GM23338 (cell line): ENCODE measurements around the gene GRK5. TPM values are rescaled to one million over a fixed set of nuclear protein-coding genes. Genes with fewer than 3 reads are reported as not detected.

Experiments used
- ATAC-seq: fragments of 200-7000 bp; cut with Tn5 transposase; 3 replicates; pipeline ENCODE4 v1.9.1; 2020
- DNase-seq: peaks from one replicate; pipeline ENCODE4 v3.0.0-alpha.2; 2015; ENCODE audit warnings: low spot score
- H2AFZ ChIP-seq: fragments of 200-600 bp; sonication (generic); 2 replicates; pipeline ENCODE4 v1.8.0; 2016; ENCODE audit warnings: antibody characterized with exemption, mild to moderate bottlenecking, moderate library complexity
- H3F3A ChIP-seq: fragments of 200-600 bp; sonication (generic); replicated peaks from 2 replicates; pipeline ENCODE4 v1.8.0; 2017; ENCODE audit warnings: antibody characterized with exemption, mixed run types, low read depth
- H3K27ac ChIP-seq: fragments of 200-600 bp; sonication (generic); 2 replicates; pipeline ENCODE4 v1.6.1; 2016; ENCODE audit warnings: low read depth
- H3K27me3 ChIP-seq: fragments of 200-600 bp; sonication (generic); 2 replicates; pipeline ENCODE4 v1.8.0; 2016; ENCODE audit warnings: mild to moderate bottlenecking, mixed run types, moderate library complexity; ENCODE audit not compliant: insufficient read depth
- H3K36me3 ChIP-seq: fragments of 200-600 bp; sonication (generic); 2 replicates; pipeline ENCODE4 v1.8.0; 2016; ENCODE audit warnings: mild to moderate bottlenecking; ENCODE audit not compliant: insufficient read depth
- H3K4me1 ChIP-seq: fragments of 200-600 bp; sonication (generic); 2 replicates; pipeline ENCODE4 v1.8.0; 2016; ENCODE audit warnings: mild to moderate bottlenecking, moderate library complexity; ENCODE audit not compliant: insufficient read depth
- H3K4me2 ChIP-seq: fragments of 200-600 bp; sonication (generic); 2 replicates; pipeline ENCODE4 v1.7.1; 2017; ENCODE audit warnings: mixed run types
- H3K4me3 ChIP-seq: fragments of 200-600 bp; sonication (generic); 2 replicates; pipeline ENCODE4 v1.6.1; 2016; ENCODE audit warnings: mixed run types
- H3K79me2 ChIP-seq: fragments of 200-600 bp; sonication (generic); replicated peaks from 2 replicates; pipeline ENCODE4 v1.8.0; 2017; ENCODE audit warnings: mild to moderate bottlenecking; ENCODE audit not compliant: insufficient read depth
- H3K9me2 ChIP-seq: fragments of 200-600 bp; sonication (generic); 2 replicates; pipeline ENCODE4 v1.8.0; 2017; ENCODE audit not compliant: insufficient read depth
- H4K20me1 ChIP-seq: fragments of 200-600 bp; sonication (generic); replicated peaks from 2 replicates; pipeline ENCODE4 v1.8.0; 2017; ENCODE audit warnings: mild to moderate bottlenecking; ENCODE audit not compliant: insufficient read depth
- H3K27ac Mint-ChIP-seq: 2 replicates; pipeline ENCODE4 v1.8.0; 2020; ENCODE audit warnings: inconsistent platforms, mild to moderate bottlenecking, moderate library complexity, mixed read lengths
- H3K27me3 Mint-ChIP-seq: 3 replicates; pipeline ENCODE4 v1.8.0; 2022; ENCODE audit warnings: low read depth, mild to moderate bottlenecking, moderate library complexity, mixed read lengths, inconsistent platforms; ENCODE audit not compliant: insufficient read depth, poor library complexity
- H3K36me3 Mint-ChIP-seq: 3 replicates; pipeline ENCODE4 v1.8.0; 2021; ENCODE audit warnings: low read depth, mild to moderate bottlenecking, inconsistent platforms, moderate library complexity, mixed read lengths
- H3K4me1 Mint-ChIP-seq: 3 replicates; pipeline ENCODE4 v1.8.0; 2020; ENCODE audit warnings: mild to moderate bottlenecking, inconsistent platforms, mixed read lengths
- H3K4me3 Mint-ChIP-seq: 3 replicates; pipeline ENCODE4 v1.8.0; 2021; ENCODE audit warnings: moderate library complexity, mild to moderate bottlenecking, inconsistent platforms, mixed read lengths
- H3K9me3 Mint-ChIP-seq: 3 replicates; pipeline ENCODE4 v1.8.0; 2020; ENCODE audit warnings: moderate library complexity, mild to moderate bottlenecking, inconsistent platforms, mixed read lengths
- CREB1 ChIP-seq: fragments of 250-450 bp; sonication (Bioruptor Pico); IDR thresholded peaks from 2 replicates; pipeline ENCODE4 v1.5.0; 2020; ENCODE audit warnings: low read depth, mild to moderate bottlenecking, moderate library complexity
- EZH2 ChIP-seq: fragments of 200-600 bp; sonication (generic); IDR thresholded peaks from one replicate; pipeline ENCODE4 v1.8.0; 2017; ENCODE audit warnings: antibody characterized with exemption, mild to moderate bottlenecking, low read depth; ENCODE audit not compliant: unreplicated experiment
- EZH2phosphoT487 ChIP-seq: fragments of 200-600 bp; sonication (generic); IDR thresholded peaks from one replicate; pipeline ENCODE4 v1.8.1; 2018; ENCODE audit warnings: antibody characterized with exemption; ENCODE audit not compliant: unreplicated experiment
- JUNB ChIP-seq: IDR thresholded peaks from one replicate; pipeline ENCODE4 v1.6.1; 2016; ENCODE audit warnings: antibody characterized with exemption; ENCODE audit not compliant: unreplicated experiment
- NANOG ChIP-seq: IDR thresholded peaks from 2 replicates; pipeline ENCODE4 v1.6.1; 2016; ENCODE audit warnings: antibody characterized with exemption, borderline replicate concordance
- POLR2AphosphoS5 ChIP-seq: IDR thresholded peaks from 2 replicates; pipeline ENCODE4 v1.6.1; 2016; ENCODE audit warnings: antibody characterized with exemption, low read depth
- STAT1 ChIP-seq: IDR thresholded peaks from one replicate; pipeline ENCODE4 v1.6.1; 2016; ENCODE audit warnings: antibody characterized with exemption; ENCODE audit not compliant: unreplicated experiment
- ZNF331 ChIP-seq: fragments of 250-450 bp; sonication (Bioruptor Pico); IDR thresholded peaks from 2 replicates; pipeline ENCODE4 v1.5.0; 2020; ENCODE audit warnings: low read depth, mild to moderate bottlenecking, moderate library complexity
- polyA plus RNA-seq: library from polyadenylated mRNA; unstranded; fragments of >200 nt; fragmentation: Nextera tagmentation; extraction: Ambion mirVana; gene quantifications from 2 replicates; pipeline ENCODE4 v1.2.1, GENCODE V29; 2016
- total RNA-seq: library from RNA; depleted of rRNA; stranded (reverse); fragments of >200 nt; shearing (Covaris generic); gene quantifications from 2 replicates; pipeline ENCODE4 v1.2.3, GENCODE V29; 2014
- TF ChIP-seq, protein P1 (sequence below): IDR thresholded peaks from 2 replicates; pipeline ENCODE4 v1.6.1; 2016; ENCODE audit warnings: antibody characterized with exemption
- TF ChIP-seq, protein P2 (sequence below): IDR thresholded peaks from one replicate; pipeline ENCODE4 v1.6.1; 2018; ENCODE audit warnings: antibody characterized with exemption; ENCODE audit not compliant: unreplicated experiment
- TF ChIP-seq, protein P3 (sequence below): fragments of 250-450 bp; sonication (Bioruptor Pico); IDR thresholded peaks from 2 replicates; pipeline ENCODE4 v1.5.0; 2020; ENCODE audit warnings: mild to moderate bottlenecking, moderate library complexity

The GRK5 gene
- total and polyA plus RNA-seq, 2 experiments from 2014 or later, result 0.53 to 2.0 TPM

DNA sequence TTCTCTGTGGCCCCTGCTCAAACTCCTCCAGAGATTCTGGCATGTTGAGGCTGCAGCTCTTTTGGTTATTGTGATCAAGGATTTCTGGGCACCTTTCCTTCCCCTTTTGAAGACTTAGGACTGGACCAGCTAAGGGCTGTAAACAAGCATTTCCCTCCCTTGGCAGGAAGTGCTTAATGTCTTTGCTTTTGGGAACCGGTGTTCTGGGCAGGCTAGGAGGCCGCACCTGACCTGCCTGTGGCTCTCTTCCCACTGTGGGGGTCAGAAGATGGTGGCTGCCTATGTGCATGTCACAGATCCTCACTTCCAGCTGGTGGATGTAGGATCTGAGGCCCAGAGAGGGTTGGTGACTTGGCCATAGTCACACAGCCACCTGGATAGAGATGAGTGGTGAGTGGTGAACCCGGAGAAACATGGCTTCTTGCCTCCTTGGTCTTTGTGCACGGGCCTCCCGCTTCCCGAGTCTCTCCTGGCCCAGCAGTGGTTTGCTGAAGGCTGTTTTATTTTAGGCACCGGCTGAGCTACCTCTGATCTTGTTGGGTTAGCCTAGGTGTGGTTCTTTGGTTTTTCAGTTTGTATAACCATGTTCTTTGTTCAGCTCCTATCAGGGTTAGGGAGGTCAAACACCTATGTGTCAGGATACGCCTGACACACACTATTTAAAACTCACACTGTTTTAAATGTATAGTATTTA is 82.0 kb downstream of the GRK5 start:
- Mint-ChIP-seq H3K27me3 (peaks cover 8% of the 10 kb centered on the region), H3K9me3 (no peaks in the 10 kb centered on the region; the same call in 2 of the 3 replicates), H3K36me3 (no peaks in the 10 kb centered on the region; the same call in 2 of the 3 replicates), H3K27ac (no peak overlapping the region), H3K4me3 (no peak overlapping the region), H3K4me1 (peaks cover 24% of the 10 kb centered on the region)
- H2AFZ ChIP-seq, result no peak overlapping the region
- no peak overlapping the region for H3K27ac ChIP-seq
- no peaks in the 10 kb centered on the region for H3K79me2 ChIP-seq
- no peak overlapping the region for H3K4me3 ChIP-seq
- no peak for ATAC-seq
- no peak overlapping the region for H3K4me2 ChIP-seq
- no peaks in the 10 kb centered on the region for H3K9me2 ChIP-seq
- H3K4me1 ChIP-seq, result no peaks in the 10 kb centered on the region
- H3K27me3 ChIP-seq, result no peaks in the 10 kb centered on the region
- TF ChIP-seq STAT1 (no peak), POLR2AphosphoS5 (no peak), ZNF331 (CRISPR knock-in tag) (no peak), JUNB (no peak), EZH2 (no peak), CREB1 (CRISPR knock-in tag) (no peak), EZH2phosphoT487 (no peak), NANOG (no peak)
- TF ChIP-seq, protein P1, sequence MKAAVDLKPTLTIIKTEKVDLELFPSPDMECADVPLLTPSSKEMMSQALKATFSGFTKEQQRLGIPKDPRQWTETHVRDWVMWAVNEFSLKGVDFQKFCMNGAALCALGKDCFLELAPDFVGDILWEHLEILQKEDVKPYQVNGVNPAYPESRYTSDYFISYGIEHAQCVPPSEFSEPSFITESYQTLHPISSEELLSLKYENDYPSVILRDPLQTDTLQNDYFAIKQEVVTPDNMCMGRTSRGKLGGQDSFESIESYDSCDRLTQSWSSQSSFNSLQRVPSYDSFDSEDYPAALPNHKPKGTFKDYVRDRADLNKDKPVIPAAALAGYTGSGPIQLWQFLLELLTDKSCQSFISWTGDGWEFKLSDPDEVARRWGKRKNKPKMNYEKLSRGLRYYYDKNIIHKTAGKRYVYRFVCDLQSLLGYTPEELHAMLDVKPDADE, result no peak
- TF ChIP-seq, protein P2, sequence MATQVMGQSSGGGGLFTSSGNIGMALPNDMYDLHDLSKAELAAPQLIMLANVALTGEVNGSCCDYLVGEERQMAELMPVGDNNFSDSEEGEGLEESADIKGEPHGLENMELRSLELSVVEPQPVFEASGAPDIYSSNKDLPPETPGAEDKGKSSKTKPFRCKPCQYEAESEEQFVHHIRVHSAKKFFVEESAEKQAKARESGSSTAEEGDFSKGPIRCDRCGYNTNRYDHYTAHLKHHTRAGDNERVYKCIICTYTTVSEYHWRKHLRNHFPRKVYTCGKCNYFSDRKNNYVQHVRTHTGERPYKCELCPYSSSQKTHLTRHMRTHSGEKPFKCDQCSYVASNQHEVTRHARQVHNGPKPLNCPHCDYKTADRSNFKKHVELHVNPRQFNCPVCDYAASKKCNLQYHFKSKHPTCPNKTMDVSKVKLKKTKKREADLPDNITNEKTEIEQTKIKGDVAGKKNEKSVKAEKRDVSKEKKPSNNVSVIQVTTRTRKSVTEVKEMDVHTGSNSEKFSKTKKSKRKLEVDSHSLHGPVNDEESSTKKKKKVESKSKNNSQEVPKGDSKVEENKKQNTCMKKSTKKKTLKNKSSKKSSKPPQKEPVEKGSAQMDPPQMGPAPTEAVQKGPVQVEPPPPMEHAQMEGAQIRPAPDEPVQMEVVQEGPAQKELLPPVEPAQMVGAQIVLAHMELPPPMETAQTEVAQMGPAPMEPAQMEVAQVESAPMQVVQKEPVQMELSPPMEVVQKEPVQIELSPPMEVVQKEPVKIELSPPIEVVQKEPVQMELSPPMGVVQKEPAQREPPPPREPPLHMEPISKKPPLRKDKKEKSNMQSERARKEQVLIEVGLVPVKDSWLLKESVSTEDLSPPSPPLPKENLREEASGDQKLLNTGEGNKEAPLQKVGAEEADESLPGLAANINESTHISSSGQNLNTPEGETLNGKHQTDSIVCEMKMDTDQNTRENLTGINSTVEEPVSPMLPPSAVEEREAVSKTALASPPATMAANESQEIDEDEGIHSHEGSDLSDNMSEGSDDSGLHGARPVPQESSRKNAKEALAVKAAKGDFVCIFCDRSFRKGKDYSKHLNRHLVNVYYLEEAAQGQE, result no peak
- TF ChIP-seq, protein P3, sequence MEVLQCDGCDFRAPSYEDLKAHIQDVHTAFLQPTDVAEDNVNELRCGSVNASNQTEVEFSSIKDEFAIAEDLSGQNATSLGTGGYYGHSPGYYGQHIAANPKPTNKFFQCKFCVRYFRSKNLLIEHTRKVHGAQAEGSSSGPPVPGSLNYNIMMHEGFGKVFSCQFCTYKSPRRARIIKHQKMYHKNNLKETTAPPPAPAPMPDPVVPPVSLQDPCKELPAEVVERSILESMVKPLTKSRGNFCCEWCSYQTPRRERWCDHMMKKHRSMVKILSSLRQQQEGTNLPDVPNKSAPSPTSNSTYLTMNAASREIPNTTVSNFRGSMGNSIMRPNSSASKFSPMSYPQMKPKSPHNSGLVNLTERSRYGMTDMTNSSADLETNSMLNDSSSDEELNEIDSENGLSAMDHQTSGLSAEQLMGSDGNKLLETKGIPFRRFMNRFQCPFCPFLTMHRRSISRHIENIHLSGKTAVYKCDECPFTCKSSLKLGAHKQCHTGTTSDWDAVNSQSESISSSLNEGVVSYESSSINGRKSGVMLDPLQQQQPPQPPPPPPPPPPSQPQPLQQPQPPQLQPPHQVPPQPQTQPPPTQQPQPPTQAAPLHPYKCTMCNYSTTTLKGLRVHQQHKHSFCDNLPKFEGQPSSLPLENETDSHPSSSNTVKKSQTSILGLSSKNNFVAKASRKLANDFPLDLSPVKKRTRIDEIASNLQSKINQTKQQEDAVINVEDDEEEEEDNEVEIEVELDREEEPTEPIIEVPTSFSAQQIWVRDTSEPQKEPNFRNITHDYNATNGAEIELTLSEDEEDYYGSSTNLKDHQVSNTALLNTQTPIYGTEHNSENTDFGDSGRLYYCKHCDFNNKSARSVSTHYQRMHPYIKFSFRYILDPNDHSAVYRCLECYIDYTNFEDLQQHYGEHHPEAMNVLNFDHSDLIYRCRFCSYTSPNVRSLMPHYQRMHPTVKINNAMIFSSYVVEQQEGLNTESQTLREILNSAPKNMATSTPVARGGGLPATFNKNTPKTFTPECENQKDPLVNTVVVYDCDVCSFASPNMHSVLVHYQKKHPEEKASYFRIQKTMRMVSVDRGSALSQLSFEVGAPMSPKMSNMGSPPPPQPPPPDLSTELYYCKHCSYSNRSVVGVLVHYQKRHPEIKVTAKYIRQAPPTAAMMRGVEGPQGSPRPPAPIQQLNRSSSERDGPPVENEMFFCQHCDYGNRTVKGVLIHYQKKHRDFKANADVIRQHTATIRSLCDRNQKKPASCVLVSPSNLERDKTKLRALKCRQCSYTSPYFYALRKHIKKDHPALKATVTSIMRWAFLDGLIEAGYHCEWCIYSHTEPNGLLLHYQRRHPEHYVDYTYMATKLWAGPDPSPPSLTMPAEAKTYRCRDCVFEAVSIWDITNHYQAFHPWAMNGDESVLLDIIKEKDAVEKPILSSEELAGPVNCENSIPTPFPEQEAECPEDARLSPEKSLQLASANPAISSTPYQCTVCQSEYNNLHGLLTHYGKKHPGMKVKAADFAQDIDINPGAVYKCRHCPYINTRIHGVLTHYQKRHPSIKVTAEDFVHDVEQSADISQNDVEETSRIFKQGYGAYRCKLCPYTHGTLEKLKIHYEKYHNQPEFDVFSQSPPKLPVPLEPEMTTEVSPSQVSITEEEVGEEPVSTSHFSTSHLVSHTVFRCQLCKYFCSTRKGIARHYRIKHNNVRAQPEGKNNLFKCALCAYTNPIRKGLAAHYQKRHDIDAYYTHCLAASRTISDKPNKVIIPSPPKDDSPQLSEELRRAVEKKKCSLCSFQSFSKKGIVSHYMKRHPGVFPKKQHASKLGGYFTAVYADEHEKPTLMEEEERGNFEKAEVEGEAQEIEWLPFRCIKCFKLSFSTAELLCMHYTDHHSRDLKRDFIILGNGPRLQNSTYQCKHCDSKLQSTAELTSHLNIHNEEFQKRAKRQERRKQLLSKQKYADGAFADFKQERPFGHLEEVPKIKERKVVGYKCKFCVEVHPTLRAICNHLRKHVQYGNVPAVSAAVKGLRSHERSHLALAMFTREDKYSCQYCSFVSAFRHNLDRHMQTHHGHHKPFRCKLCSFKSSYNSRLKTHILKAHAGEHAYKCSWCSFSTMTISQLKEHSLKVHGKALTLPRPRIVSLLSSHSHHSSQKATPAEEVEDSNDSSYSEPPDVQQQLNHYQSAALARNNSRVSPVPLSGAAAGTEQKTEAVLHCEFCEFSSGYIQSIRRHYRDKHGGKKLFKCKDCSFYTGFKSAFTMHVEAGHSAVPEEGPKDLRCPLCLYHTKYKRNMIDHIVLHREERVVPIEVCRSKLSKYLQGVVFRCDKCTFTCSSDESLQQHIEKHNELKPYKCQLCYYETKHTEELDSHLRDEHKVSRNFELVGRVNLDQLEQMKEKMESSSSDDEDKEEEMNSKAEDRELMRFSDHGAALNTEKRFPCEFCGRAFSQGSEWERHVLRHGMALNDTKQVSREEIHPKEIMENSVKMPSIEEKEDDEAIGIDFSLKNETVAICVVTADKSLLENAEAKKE (CRISPR knock-in tag), result no peak
- no peaks in the 10 kb centered on the region for H3F3A ChIP-seq
- DNase-seq, result no peak
- H3K36me3 ChIP-seq, result no peaks in the 10 kb centered on the region
- H4K20me1 ChIP-seq, result no peaks in the 10 kb centered on the region
